HL-60 (cell line): ENCODE data around the gene SH3RF2.

Experiments used
- DNase-seq, 2 experiments: peaks; one replicate each; pipeline ENCODE4 v3.0.0-alpha.2; 2010 to 2020; ENCODE audit warnings: low read depth in 1 of 2, low spot score in 1 of 2
- H3K27ac ChIP-seq: fragments of 250-450 bp; sonication (Bioruptor Pico); replicated peaks from 2 replicates; pipeline ENCODE4 v1.5.1; 2020; ENCODE audit warnings: mild to moderate bottlenecking, moderate library complexity
- H3K27me3 ChIP-seq: fragments of 250-450 bp; sonication (Bioruptor Pico); 2 replicates; pipeline ENCODE4 v1.5.1; 2021; ENCODE audit warnings: mild to moderate bottlenecking, moderate library complexity; ENCODE audit not compliant: insufficient read depth, poor library complexity, severe bottlenecking
- H3K4me3 ChIP-seq: replicated peaks from 2 replicates; pipeline ENCODE4 v1.5.1; 2011; ENCODE audit warnings: mild to moderate bottlenecking, control low read depth, low read length; ENCODE audit not compliant: insufficient read depth
- CTCF ChIP-seq: IDR thresholded peaks from one replicate; pipeline ENCODE4 v1.5.1; 2011; ENCODE audit warnings: low read length, control low read depth, inconsistent platforms; ENCODE audit not compliant: insufficient read depth
- GABPA ChIP-seq: IDR thresholded peaks from 2 replicates; pipeline ENCODE4 v1.6.1; 2012; ENCODE audit warnings: low read depth
- POLR2AphosphoS5 ChIP-seq: IDR thresholded peaks from 2 replicates; pipeline ENCODE4 v1.6.1; 2012; ENCODE audit warnings: low read depth
- REST ChIP-seq: IDR thresholded peaks from 2 replicates; pipeline ENCODE4 v1.6.1; 2012; ENCODE audit warnings: low read depth; ENCODE audit not compliant: insufficient replicate concordance
- SPI1 ChIP-seq: IDR thresholded peaks from 2 replicates; pipeline ENCODE4 v1.6.1; 2012; ENCODE audit warnings: low read depth, mild to moderate bottlenecking, borderline replicate concordance

The SH3RF2 gene

GRCh38 chr5:145919413-145919812 is 17.0 kb upstream of the SH3RF2 start:
- no peak for TF ChIP-seq SPI1
- no peak for TF ChIP-seq CTCF
- TF ChIP-seq POLR2AphosphoS5 = no peak
- no peak for TF ChIP-seq GABPA
- TF ChIP-seq REST = no peak
- Histone ChIP-seq H3K27ac (no peak overlapping the region), H3K27me3 (no peaks in the 10 kb centered on the region), H3K4me3 (no peak overlapping the region)
- DNase-seq = no peak

- Histone ChIP-seq H3K27ac (no peak overlapping the region), H3K4me3 (no peak overlapping the region), H3K27me3 (no peaks in the 10 kb centered on the region)
- DNase-seq = no peak
- TF ChIP-seq REST (no peak), CTCF (no peak), POLR2AphosphoS5 (no peak), GABPA (no peak), SPI1 (no peak)
These were observed 15.7 kb upstream of the SH3RF2 start for GRCh38 chr5:145920542-145921210.

- H3K27me3 ChIP-seq = no peaks in the 10 kb centered on the region
- H3K27ac ChIP-seq = no peak overlapping the region
- TF ChIP-seq SPI1 (no peak), GABPA (no peak), POLR2AphosphoS5 (no peak), CTCF (no peak), REST (no peak)
- no peak for DNase-seq
- no peak overlapping the region for H3K4me3 ChIP-seq
These were observed 15.2 kb upstream of the SH3RF2 start for GRCh38 chr5:145921211-145921610.
